HG03442 (cell line): ENCODE results near the gene PLD5.
"Not testable (repeated sequence)": the region's sequence is repeated elsewhere in the genome, so short reads cannot be mapped to it uniquely, and the experiment has no call there.

Source experiments
- ATAC-seq: cut with Tn5 transposase; IDR thresholded peaks from one replicate; pipeline ENCODE4 v1.9.1; 2021; ENCODE audit warnings: mild to moderate bottlenecking, moderate library complexity; ENCODE audit not compliant: unreplicated experiment

The PLD5 gene

GRCh38 chr1:242288067-242288466, 236.4 kb downstream of the PLD5 start:
- not testable (repeated sequence) for ATAC-seq

- ATAC-seq, result not testable (repeated sequence)
Measured at GRCh38 chr1:242282758-242283485, 241.6 kb downstream of the PLD5 start.

GRCh38 chr1:242278406-242278805, 246.1 kb downstream of the PLD5 start:
- not testable (repeated sequence) for ATAC-seq

GRCh38 chr1:242276769-242277168, 247.7 kb downstream of the PLD5 start:
- not testable (repeated sequence) for ATAC-seq

GRCh38 chr1:242267004-242267403, 257.5 kb downstream of the PLD5 start:
- ATAC-seq, result not testable (repeated sequence)

- ATAC-seq, result not testable (repeated sequence)
Measured at GRCh38 chr1:242264419-242264818, 260.1 kb downstream of the PLD5 start.

- no peak for ATAC-seq
Measured at GRCh38 chr1:242245255-242245654, 279.2 kb downstream of the PLD5 start.

GRCh38 chr1:242243472-242243871, 281.0 kb downstream of the PLD5 start:
- ATAC-seq, result peak; percentile 93

- ATAC-seq, result no peak
Measured at GRCh38 chr1:242242983-242243382, 281.5 kb downstream of the PLD5 start.

GRCh38 chr1:242241936-242242335, 282.6 kb downstream of the PLD5 start:
- no peak for ATAC-seq

- no peak for ATAC-seq
Measured at GRCh38 chr1:242240691-242241090, 283.8 kb downstream of the PLD5 start.

GRCh38 chr1:242240077-242240476, 284.4 kb downstream of the PLD5 start:
- ATAC-seq, result no peak

- ATAC-seq, result no peak
Measured at GRCh38 chr1:242239398-242239797, 285.1 kb downstream of the PLD5 start.

GRCh38 chr1:242237051-242237450, 287.4 kb downstream of the PLD5 start:
- no peak for ATAC-seq

GRCh38 chr1:242228991-242229390, 295.5 kb downstream of the PLD5 start:
- ATAC-seq, result no peak

GRCh38 chr1:242225767-242226573, 298.5 kb downstream of the PLD5 start:
- peak; percentile 65 for ATAC-seq

- ATAC-seq, result not testable (repeated sequence)
Measured at GRCh38 chr1:242224878-242225766, 299.4 kb downstream of the PLD5 start.

GRCh38 chr1:242224461-242224860, 300.0 kb downstream of the PLD5 start:
- no peak for ATAC-seq

GRCh38 chr1:242219905-242220304, 304.6 kb downstream of the PLD5 start:
- no peak for ATAC-seq

- no peak for ATAC-seq
Measured at GRCh38 chr1:242219298-242219901, 305.1 kb downstream of the PLD5 start.

GRCh38 chr1:242216368-242216767, 308.1 kb downstream of the PLD5 start:
- no peak for ATAC-seq
